Panc1 (cell line): Measurements from ENCODE around the gene TOMM40. TPM values are rescaled to one million over a fixed set of nuclear protein-coding genes. Genes with fewer than 3 reads are reported as not detected.

Experiments
- ATAC-seq: fragments of 200-7000 bp; cut with Tn5 transposase; 2 replicates; pipeline ENCODE4 v1.9.1; 2020; ENCODE audit warnings: mild to moderate bottlenecking, moderate library complexity
- BruUV-seq: library from RNA; stranded (reverse); fragments of 400-500 nt; replicated peaks from 2 replicates; lab custom pipeline; 2021; lab: Mats Ljungman, UMichigan
- CTCF ChIA-PET: fragments of 300-600 bp; sonication (Branson Sonifier 250); formaldehyde crosslinking; loops from one replicate; lab custom pipeline; 2022; ENCODE audit warnings: antibody characterized with exemption; lab: Charles Lee
- POLR2A ChIA-PET: fragments of 300-600 bp; sonication (Branson Sonifier 250); formaldehyde crosslinking; loops from one replicate; lab custom pipeline; 2022; ENCODE audit warnings: antibody characterized with exemption; lab: Charles Lee
- DNase-seq: peaks from one replicate; pipeline ENCODE4 v3.0.0-alpha.2; 2010; ENCODE audit warnings: low read depth, low spot score
- H3K27ac ChIP-seq: 2 replicates; pipeline ENCODE4 v1.5.1; 2011; ENCODE audit warnings: mild to moderate bottlenecking, low read length, inconsistent platforms
- H3K27me3 ChIP-seq: fragments of 200-500 bp; sonication (Bioruptor generic); 2 replicates; pipeline ENCODE4 v1.6.0; 2014; ENCODE audit warnings: low read length, inconsistent platforms; ENCODE audit not compliant: control insufficient read depth, insufficient read depth
- H3K36me3 ChIP-seq: fragments of 200-500 bp; sonication (Bioruptor generic); 2 replicates; pipeline ENCODE4 v1.5.1; 2014; ENCODE audit warnings: inconsistent platforms, mild to moderate bottlenecking, low read length, moderate library complexity; ENCODE audit not compliant: control insufficient read depth, insufficient read depth
- H3K4me1 ChIP-seq: 2 replicates; pipeline ENCODE4 v1.5.1; 2011; ENCODE audit warnings: inconsistent platforms, mild to moderate bottlenecking, low read length, moderate library complexity; ENCODE audit not compliant: control insufficient read depth, insufficient read depth
- H3K4me3 ChIP-seq, 2 experiments: 2 replicates each; pipeline ENCODE4 v1.5.1; 2011 to 2012; ENCODE audit warnings: low read depth in 2 of 2, low read length in 2 of 2, mild to moderate bottlenecking in 2 of 2, inconsistent platforms in 1 of 2, moderate library complexity in 1 of 2
- H3K9me3 ChIP-seq: fragments of 200-500 bp; sonication (Bioruptor generic); 2 replicates; pipeline ENCODE4 v1.5.1; 2014; ENCODE audit warnings: low read depth, mild to moderate bottlenecking, inconsistent platforms, low read length, moderate library complexity; ENCODE audit not compliant: control insufficient read depth, insufficient read depth
- POLR2AphosphoS5 ChIP-seq: IDR thresholded peaks from 2 replicates; pipeline ENCODE4 v1.6.1; 2012; ENCODE audit warnings: mild to moderate bottlenecking, low read depth, low read length, moderate library complexity
- SIN3A ChIP-seq: IDR thresholded peaks from 2 replicates; pipeline ENCODE4 v1.6.1; 2012; ENCODE audit warnings: low read depth, mild to moderate bottlenecking, low read length, moderate library complexity, borderline replicate concordance; ENCODE audit not compliant: insufficient read depth
- TCF7L2 ChIP-seq: IDR thresholded peaks from 2 replicates; pipeline ENCODE4 v1.6.1; 2011; ENCODE audit warnings: mild to moderate bottlenecking, low read depth, low read length, inconsistent platforms
- in situ Hi-C: cut with HindIII; loops from 2 replicates; pipeline ENCODE4 v1.10.0; 2016; ENCODE audit warnings: low sequenced_read_pairs, low pct_unique_long_range_greater_than_20kb
- intact Hi-C: fragments of 100-400 bp; cut with micrococcal nuclease; formaldehyde crosslinking; loops from one replicate; pipeline ENCODE4 v1.10.0; 2022; ENCODE audit not compliant: unreplicated experiment
- total RNA-seq: library from RNA; stranded (reverse); gene quantifications from one replicate; pipeline ENCODE4 v1.2.1, GENCODE V29; 2021; ENCODE audit not compliant: unreplicated experiment
- TF ChIP-seq, protein P1 (sequence below): fragments of 450-650 bp; IDR thresholded peaks from 2 replicates; pipeline ENCODE4 v1.5.1; 2017; ENCODE audit warnings: mild to moderate bottlenecking
- TF ChIP-seq, protein P2 (sequence below), 2 experiments: IDR thresholded peaks; 2 replicates each; pipeline ENCODE4 v1.6.1; 2011 to 2012; ENCODE audit warnings: low read depth in 2 of 2, control low read depth in 1 of 2, low read length in 1 of 2, mild to moderate bottlenecking in 1 of 2, moderate library complexity in 1 of 2; ENCODE audit not compliant: insufficient read depth in 1 of 2

The TOMM40 gene
- total RNA-seq, 1 experiment from 2014 or later: 147 TPM

DNA sequence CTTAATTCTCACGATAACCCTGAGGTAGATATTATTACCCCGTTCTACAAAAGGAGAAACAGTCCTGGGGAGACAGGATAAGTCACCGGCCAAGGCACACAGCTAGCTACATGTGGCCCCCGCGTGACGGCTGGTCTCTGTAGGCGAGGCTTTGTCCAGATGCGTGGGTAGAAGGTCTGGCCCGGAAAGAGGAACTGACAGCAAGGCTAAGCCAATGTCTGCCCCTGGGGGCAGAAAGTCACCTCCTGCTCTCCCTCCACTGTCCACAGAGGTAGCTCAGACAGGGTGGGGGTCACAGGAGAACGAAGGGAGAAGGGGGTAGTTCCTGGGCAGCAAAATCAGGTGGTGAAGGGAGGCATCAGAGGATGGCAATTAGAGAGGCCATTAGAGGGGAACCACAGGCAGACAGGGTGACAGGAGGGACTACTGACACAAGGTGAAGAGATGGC lies 52.8 kb downstream of the TOMM40 start:
- TF ChIP-seq, protein P1, sequence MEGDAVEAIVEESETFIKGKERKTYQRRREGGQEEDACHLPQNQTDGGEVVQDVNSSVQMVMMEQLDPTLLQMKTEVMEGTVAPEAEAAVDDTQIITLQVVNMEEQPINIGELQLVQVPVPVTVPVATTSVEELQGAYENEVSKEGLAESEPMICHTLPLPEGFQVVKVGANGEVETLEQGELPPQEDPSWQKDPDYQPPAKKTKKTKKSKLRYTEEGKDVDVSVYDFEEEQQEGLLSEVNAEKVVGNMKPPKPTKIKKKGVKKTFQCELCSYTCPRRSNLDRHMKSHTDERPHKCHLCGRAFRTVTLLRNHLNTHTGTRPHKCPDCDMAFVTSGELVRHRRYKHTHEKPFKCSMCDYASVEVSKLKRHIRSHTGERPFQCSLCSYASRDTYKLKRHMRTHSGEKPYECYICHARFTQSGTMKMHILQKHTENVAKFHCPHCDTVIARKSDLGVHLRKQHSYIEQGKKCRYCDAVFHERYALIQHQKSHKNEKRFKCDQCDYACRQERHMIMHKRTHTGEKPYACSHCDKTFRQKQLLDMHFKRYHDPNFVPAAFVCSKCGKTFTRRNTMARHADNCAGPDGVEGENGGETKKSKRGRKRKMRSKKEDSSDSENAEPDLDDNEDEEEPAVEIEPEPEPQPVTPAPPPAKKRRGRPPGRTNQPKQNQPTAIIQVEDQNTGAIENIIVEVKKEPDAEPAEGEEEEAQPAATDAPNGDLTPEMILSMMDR: no peak
- TF ChIP-seq, protein P2, sequence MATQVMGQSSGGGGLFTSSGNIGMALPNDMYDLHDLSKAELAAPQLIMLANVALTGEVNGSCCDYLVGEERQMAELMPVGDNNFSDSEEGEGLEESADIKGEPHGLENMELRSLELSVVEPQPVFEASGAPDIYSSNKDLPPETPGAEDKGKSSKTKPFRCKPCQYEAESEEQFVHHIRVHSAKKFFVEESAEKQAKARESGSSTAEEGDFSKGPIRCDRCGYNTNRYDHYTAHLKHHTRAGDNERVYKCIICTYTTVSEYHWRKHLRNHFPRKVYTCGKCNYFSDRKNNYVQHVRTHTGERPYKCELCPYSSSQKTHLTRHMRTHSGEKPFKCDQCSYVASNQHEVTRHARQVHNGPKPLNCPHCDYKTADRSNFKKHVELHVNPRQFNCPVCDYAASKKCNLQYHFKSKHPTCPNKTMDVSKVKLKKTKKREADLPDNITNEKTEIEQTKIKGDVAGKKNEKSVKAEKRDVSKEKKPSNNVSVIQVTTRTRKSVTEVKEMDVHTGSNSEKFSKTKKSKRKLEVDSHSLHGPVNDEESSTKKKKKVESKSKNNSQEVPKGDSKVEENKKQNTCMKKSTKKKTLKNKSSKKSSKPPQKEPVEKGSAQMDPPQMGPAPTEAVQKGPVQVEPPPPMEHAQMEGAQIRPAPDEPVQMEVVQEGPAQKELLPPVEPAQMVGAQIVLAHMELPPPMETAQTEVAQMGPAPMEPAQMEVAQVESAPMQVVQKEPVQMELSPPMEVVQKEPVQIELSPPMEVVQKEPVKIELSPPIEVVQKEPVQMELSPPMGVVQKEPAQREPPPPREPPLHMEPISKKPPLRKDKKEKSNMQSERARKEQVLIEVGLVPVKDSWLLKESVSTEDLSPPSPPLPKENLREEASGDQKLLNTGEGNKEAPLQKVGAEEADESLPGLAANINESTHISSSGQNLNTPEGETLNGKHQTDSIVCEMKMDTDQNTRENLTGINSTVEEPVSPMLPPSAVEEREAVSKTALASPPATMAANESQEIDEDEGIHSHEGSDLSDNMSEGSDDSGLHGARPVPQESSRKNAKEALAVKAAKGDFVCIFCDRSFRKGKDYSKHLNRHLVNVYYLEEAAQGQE (IDR thresholded peaks at IDR 0.05; ENCODE audit: insufficient read depth in 1 of 2, low read depth in 2 of 2, low read length in 1 of 2): no peak
- TF ChIP-seq SIN3A (no peak), TCF7L2 (no peak), POLR2AphosphoS5 (no peak)
- H3K4me1 ChIP-seq: no peaks in the 10 kb centered on the region
- CTCF ChIA-PET: interaction anchor here (1.1 kb wide), 1 partner anchor 15 kb away, joined by 8 read pairs; no protein-coding TSS in a partner anchor
- ATAC-seq: no peak
- no peaks in the 10 kb centered on the region for H3K36me3 ChIP-seq
- no peaks in the 10 kb centered on the region for H3K9me3 ChIP-seq
- intact Hi-C loops: no loop called here
- BruUV-seq: no TSS peak
- H3K4me3 ChIP-seq: no peak overlapping the region
- in situ Hi-C loops: no loop called here
- no peak for DNase-seq
- POLR2A ChIA-PET: no interaction called here
- no peaks in the 10 kb centered on the region for H3K27me3 ChIP-seq
- no peak overlapping the region for H3K27ac ChIP-seq

DNA sequence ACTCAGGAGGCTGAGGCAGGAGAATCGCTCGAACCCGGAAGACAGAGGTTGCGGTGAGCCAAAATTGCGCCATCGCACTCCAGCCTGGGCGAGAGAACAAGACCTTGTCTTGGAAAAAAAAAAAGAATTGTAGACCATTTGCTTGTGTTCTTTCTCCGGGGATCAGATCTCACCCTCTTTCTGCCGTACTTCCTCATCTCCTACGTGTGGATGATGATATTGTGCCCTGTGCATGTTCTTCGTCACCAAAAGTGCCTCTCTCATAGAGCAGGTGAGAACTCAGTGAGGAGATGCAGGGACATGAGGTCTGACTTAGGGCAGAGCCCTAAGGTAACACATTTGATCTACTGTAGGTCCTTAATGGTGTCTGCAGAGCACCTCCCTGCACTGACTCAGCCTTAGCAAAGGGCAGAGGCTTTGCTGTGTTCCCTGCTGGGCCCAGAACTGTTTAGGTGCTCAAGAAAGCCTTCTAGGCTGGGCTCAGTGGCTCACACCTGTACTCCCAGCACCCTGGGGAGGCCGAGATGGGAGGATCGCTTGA lies 56.1 kb downstream of the TOMM40 start:
- Histone ChIP-seq H3K4me3 (no peak overlapping the region), H3K4me1 (0 out of 2 replicates have a peak, but pooled peaks cover 3% of the 10 kb centered on the region), H3K36me3 (no peaks in the 10 kb centered on the region), H3K27me3 (no peaks in the 10 kb centered on the region), H3K27ac (no peak overlapping the region), H3K9me3 (no peaks in the 10 kb centered on the region)
- ChIA-PET POLR2A (no interaction called here), CTCF (no interaction called here)
- no TSS peak for BruUV-seq
- no peak for ATAC-seq
- intact Hi-C loops (no loop called here), in situ Hi-C loops (no loop called here)
- no peak for DNase-seq
- no peak for TF ChIP-seq SIN3A
- no peak for TF ChIP-seq POLR2AphosphoS5
- TF ChIP-seq TCF7L2: no peak
- TF ChIP-seq, protein P2 (IDR thresholded peaks at IDR 0.05; ENCODE audit: insufficient read depth in 1 of 2, low read depth in 2 of 2, low read length in 1 of 2): no peak
- TF ChIP-seq, protein P1: no peak
